Measurements from ENCODE around the gene CERS3. TPM values are rescaled to one million over a fixed set of nuclear protein-coding genes. Genes with fewer than 3 reads are reported as not detected.

Gene CERS3
- polyA plus RNA-seq, 1 of the 3 experiments (the other 2 are of a cell fraction) = not detected

GRCh38 chr15:100383302-100384107 lies 145.2 kb downstream of the CERS3 start:
- no peak for TF ChIP-seq ELF1 (IDR thresholded peaks at IDR 0.05)
- peak; percentile 69 for TF ChIP-seq RAD21 (IDR thresholded peaks at IDR 0.05; ENCODE audit: low read length)
- TF ChIP-seq SMC3 (IDR thresholded peaks at IDR 0.05; ENCODE audit: low read depth, low read length) = peak; percentile 31; the same call in 1 of the 2 replicates
- H3K9me2 ChIP-seq = no peaks in the 10 kb centered on the region
- POLR2A ChIA-PET = interaction anchor here (0.7 kb wide), 1 partner anchor 80 kb away, joined by 9 read pairs; no protein-coding TSS in a partner anchor
- no peaks in the 10 kb centered on the region for H3K9me3 ChIP-seq
- H3K27ac ChIP-seq (ENCODE audit: low read depth in 2 of 2, low read length in 1 of 2) = no peak overlapping the region
- no peaks in the 10 kb centered on the region for H3K79me2 ChIP-seq (ENCODE audit: insufficient read depth)
- H2AFZ ChIP-seq (ENCODE audit: low read depth) = no peak overlapping the region
- CTCF ChIA-PET = interaction anchor here (0.6 to 15.3 kb wide), 20 partner anchors 9 to 625 kb away, joined by 3 to 184 read pairs (median 4); partner anchors contain the start of gene ADAMTS17
- no peak overlapping the region for H3K9ac ChIP-seq
- no peaks in the 10 kb centered on the region for H3K36me3 ChIP-seq (replicated peaks in 1 of 2; ENCODE audit: control insufficient read depth in 1 of 2, insufficient read depth in 2 of 2, low read length in 1 of 2)
- H3K4me1 ChIP-seq (ENCODE audit: control insufficient read depth in 1 of 2, insufficient read depth in 2 of 2, low read depth in 1 of 2, low read length in 1 of 2) = no peaks in the 10 kb centered on the region
- peak; percentile 45 for DNase-seq
- 0% methylated on average over 3 of the region's 3 CpGs for WGBS (ENCODE audit: low lambda C conversion rate)
- H3K27me3 ChIP-seq (ENCODE audit: insufficient read depth) = no peaks in the 10 kb centered on the region
- no peak overlapping the region for H3K4me2 ChIP-seq
- no peaks in the 10 kb centered on the region for H4K20me1 ChIP-seq (ENCODE audit: insufficient read depth)
- no peak overlapping the region for H3K4me3 ChIP-seq (ENCODE audit: low read depth in 2 of 2, low read length in 1 of 2)
- no peaks in the 10 kb centered on the region for H3F3A ChIP-seq (replicated peaks; ENCODE audit: insufficient read depth)

GRCh38 chr15:100373942-100374341 lies 154.8 kb downstream of the CERS3 start:
- WGBS (ENCODE audit: low lambda C conversion rate) = 28% methylated on average over 6 of the region's 8 CpGs

More at GRCh38 chr15:100373942-100374341, 154.8 kb downstream of the CERS3 start:
- H3K79me2 ChIP-seq (ENCODE audit: insufficient read depth) = no peaks in the 10 kb centered on the region
- H3K4me1 ChIP-seq (ENCODE audit: control insufficient read depth in 1 of 2, insufficient read depth in 2 of 2, low read depth in 1 of 2, low read length in 1 of 2) = no peaks in the 10 kb centered on the region
- ChIA-PET CTCF (interaction anchor here (1.9 kb wide), 1 partner anchor 24 kb away, joined by 7 read pairs; no protein-coding TSS in a partner anchor), POLR2A (no interaction called here)
- H3K9ac ChIP-seq = no peak overlapping the region
- H3F3A ChIP-seq (replicated peaks; ENCODE audit: insufficient read depth) = no peaks in the 10 kb centered on the region
- no peaks in the 10 kb centered on the region for H3K27me3 ChIP-seq (ENCODE audit: insufficient read depth)
- DNase-seq = no peak
- H3K36me3 ChIP-seq (replicated peaks in 1 of 2; ENCODE audit: control insufficient read depth in 1 of 2, insufficient read depth in 2 of 2, low read length in 1 of 2) = no peaks in the 10 kb centered on the region
- no peak overlapping the region for H3K4me2 ChIP-seq
- H3K4me3 ChIP-seq (ENCODE audit: low read depth in 2 of 2, low read length in 1 of 2) = no peak overlapping the region
- no peaks in the 10 kb centered on the region for H3K9me3 ChIP-seq
- no peak for TF ChIP-seq MXI1 (IDR thresholded peaks at IDR 0.05; ENCODE audit: low read depth, low read length)
- TF ChIP-seq GABPA (IDR thresholded peaks at IDR 0.05; ENCODE audit: low read depth) = no peak
- no peak for TF ChIP-seq TAF1 (IDR thresholded peaks at IDR 0.05; ENCODE audit: borderline replicate concordance, low read depth, low read length)
- no peak for TF ChIP-seq RFX5 (IDR thresholded peaks at IDR 0.05; ENCODE audit: low read length)
- no peak for TF ChIP-seq FOXM1 (IDR thresholded peaks at IDR 0.05; ENCODE audit: low read depth)
- no peak for TF ChIP-seq SIN3A (IDR thresholded peaks at IDR 0.05; ENCODE audit: borderline replicate concordance, low read depth, low read length)
- no peak for TF ChIP-seq PBX3 (IDR thresholded peaks at IDR 0.05)
- TF ChIP-seq RXRA (IDR thresholded peaks at IDR 0.05; ENCODE audit: borderline replicate concordance, low read depth) = no peak
- TF ChIP-seq ZBTB33 (IDR thresholded peaks at IDR 0.05; ENCODE audit: borderline replicate concordance, low read depth) = no peak
- TF ChIP-seq EP300 (IDR thresholded peaks at IDR 0.05; ENCODE audit: borderline replicate concordance in 1 of 2, low read depth in 1 of 2, low read length in 1 of 2) = no peak
- TF ChIP-seq TCF12 (IDR thresholded peaks at IDR 0.05) = no peak
- TF ChIP-seq POLR2AphosphoS5 (IDR thresholded peaks at IDR 0.05; ENCODE audit: low read depth, low read length) = no peak
- TF ChIP-seq JUND (IDR thresholded peaks at IDR 0.05) = no peak
- TF ChIP-seq USF1 (IDR thresholded peaks at IDR 0.05; ENCODE audit: borderline replicate concordance, low read depth) = no peak
- no peak for TF ChIP-seq USF2 (IDR thresholded peaks at IDR 0.05; ENCODE audit: borderline replicate concordance, low read depth, low read length)
- TF ChIP-seq CTCF (IDR thresholded peaks at IDR 0.05) = no peak
- H3K27ac ChIP-seq (ENCODE audit: low read depth in 2 of 2, low read length in 1 of 2) = no peak overlapping the region
- no peak overlapping the region for H2AFZ ChIP-seq (ENCODE audit: low read depth)
- H3K9me2 ChIP-seq = no peaks in the 10 kb centered on the region
- H4K20me1 ChIP-seq (ENCODE audit: insufficient read depth) = no peaks in the 10 kb centered on the region
